ENCODE results near the gene PTPRS.

PTPRS gene

DNA sequence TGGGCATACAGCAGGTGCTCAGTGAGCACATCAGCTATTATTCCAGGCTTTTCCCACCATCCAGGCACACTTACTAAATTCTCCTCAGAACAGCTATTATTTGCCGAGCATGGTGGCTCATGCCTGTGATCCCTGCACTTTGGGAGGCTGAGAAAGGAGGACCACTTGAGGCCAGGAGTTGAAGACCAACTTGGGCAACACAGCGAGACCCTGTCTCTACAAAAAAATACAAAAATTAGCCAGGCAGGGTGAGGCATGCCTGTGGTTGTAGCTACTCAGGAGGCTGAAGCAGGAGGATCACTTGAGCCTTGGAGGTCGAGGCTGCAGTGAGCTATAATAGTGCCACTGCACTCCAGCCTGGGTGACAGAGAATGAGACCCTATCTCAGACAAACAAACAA lies 35.4 kb downstream of the PTPRS start:
- DNase-seq: no peak

- DNase-seq: no peak
Measured at GRCh38 chr19:5304486-5304885, 36.1 kb downstream of the PTPRS start.

GRCh38 chr19:5303208-5303607 lies 37.4 kb downstream of the PTPRS start:
- no peak for DNase-seq

GRCh38 chr19:5302396-5302795 lies 38.2 kb downstream of the PTPRS start:
- DNase-seq: no peak

GRCh38 chr19:5299137-5299536 lies 41.5 kb downstream of the PTPRS start:
- no peak for DNase-seq

GRCh38 chr19:5298471-5298901 lies 42.1 kb downstream of the PTPRS start:
- no peak for DNase-seq

- no peak for DNase-seq
Measured at GRCh38 chr19:5297272-5297669, 43.3 kb downstream of the PTPRS start.

DNA sequence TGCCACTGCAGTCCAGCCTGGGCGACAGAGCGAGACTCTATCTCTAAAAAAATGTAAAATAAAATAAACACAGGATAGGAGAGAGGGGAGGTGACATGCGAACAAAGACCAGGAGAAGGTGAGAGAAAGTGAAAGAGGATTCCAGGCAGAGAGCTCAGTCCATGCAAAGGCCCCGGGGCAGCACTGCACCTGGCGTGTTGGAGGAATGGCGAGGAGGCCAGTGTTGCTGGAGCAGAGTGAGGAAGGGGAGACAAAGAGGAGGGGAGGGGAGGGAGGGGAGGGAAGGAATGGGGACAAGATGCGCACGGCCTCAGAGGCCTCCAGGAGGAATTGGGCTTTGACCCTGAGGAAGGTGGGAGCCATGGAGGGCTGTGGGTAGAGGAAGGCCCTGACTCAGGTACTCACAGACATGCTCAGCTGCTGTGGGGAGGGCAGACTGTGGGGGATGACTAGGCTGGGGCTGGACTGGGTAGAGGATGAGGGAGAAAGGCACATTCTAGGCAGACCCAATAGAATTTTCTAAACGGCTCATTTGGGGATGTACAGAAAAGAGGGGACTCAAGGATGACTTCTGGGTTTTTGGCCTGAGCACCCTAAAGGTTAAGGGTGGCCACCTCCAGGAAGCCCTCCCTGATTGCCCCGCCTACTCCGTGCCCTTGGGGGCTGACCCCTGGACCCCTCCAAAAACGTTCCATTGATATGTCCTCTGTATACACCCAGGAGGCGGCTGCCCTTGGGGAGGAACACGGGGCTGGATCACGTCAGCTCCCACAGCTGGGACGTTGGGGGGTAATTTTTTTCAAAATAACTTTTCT lies 43.9 kb downstream of the PTPRS start:
- DNase-seq: no peak

GRCh38 chr19:5296021-5296420 lies 44.6 kb downstream of the PTPRS start:
- no peak for DNase-seq

DNA sequence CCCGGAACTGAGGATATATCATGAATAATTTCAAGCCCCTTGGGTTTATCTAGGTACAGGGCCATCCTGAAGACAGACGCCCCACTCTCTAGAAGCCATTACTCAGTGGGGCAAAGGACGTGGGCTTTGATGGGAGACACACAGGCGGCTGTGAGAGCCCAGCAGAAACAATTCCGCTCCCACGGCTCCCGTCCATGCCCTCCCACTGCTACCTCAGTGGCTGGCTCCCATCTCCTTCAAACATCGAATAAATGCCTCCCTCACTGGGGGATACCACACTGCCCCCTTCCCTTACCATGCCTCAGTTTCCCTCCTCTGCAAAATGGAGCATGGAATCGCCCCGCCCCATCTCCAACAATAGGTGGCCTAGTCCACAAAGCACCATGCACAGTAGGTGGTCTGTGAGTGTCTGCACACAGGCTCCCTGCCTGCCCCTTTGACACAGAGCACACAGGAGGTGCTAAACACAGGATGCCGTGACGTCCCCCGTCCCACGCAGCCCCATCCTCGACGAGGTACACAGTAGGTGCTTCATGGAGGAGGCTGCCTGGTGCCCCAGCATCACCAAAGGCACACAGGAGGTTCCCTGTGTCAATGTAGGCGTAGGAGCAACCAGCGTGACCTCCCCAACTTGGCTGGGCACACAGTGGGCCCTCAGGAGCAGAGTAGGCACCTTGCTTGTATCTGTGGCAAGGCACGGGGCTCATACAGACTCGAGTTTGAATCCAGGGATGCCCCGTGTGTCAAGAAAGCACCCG lies 46.0 kb downstream of the PTPRS start:
- no peak for DNase-seq

- peak in 1 of 2 donors; percentile 8 for DNase-seq
Measured at GRCh38 chr19:5293612-5294378, 46.8 kb downstream of the PTPRS start.

GRCh38 chr19:5292822-5293611 lies 47.6 kb downstream of the PTPRS start:
- DNase-seq: peak; percentile 44 to 46

DNA sequence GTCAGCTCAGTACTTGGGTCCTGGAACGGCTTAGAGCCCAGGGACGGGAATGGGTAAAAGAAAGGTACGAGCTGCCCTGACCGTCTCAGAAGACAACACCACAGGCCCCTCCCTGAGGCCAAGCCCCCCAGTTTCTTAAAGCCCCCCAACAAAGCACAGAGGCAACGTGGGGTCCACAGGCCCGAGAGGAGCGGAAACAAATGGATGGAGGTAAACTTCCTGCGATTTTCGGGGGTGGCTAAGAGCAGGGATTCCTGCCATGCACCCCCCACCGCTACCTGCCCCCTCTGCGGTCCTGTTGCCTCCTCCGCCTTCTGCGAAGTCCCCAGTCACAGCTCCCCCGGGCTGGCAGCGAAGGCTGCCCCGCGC lies 48.2 kb downstream of the PTPRS start:
- DNase-seq: peak; percentile 20 to 22

DNA sequence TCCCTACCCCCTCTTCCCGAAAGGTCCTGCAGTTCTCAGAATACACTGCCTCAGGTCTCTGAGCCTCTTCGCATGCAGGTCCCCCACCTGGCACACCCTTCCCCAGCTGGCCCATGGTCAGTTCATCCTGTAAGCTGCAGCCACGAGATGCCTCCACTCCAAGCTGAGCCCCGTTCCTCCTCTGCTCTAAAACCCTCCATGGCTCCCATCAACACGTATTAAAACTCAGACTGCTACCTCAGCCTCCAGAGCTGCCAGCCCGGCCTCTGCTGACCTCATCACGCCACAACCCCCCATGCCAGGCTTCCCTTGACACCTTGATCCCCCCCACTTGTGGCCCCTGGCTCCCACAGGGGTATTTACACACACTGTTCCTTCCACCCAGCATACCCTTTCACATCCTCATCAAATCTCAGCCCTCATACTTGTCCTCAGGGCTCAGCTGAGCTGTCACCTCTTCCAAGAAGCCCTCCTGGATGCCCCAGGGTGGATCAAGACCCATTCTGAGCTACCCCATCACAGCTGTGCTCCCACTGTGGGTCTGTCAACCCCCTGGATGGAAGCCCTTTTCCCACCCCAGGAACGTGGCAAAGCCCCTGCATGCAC lies 48.9 kb downstream of the PTPRS start:
- no peak for DNase-seq

All from activated CD4-positive, alpha-beta T cell treated with anti-CD3 and anti-CD28 coated beads for 4 hours (primary cell).